HG02610 (cell line): Measurements from ENCODE around the gene ADAM10.
"Not testable (repeated sequence)": the region's sequence is repeated elsewhere in the genome, so short reads cannot be mapped to it uniquely, and the experiment has no call there.

Source experiments
- ATAC-seq: cut with Tn5 transposase; IDR thresholded peaks from one replicate; pipeline ENCODE4 v1.9.1; 2021; ENCODE audit warnings: mild to moderate bottlenecking, moderate library complexity; ENCODE audit not compliant: unreplicated experiment

ADAM10 gene

GRCh38 chr15:58622877-58623276, 126.6 kb downstream of the ADAM10 start:
- no peak for ATAC-seq

DNA sequence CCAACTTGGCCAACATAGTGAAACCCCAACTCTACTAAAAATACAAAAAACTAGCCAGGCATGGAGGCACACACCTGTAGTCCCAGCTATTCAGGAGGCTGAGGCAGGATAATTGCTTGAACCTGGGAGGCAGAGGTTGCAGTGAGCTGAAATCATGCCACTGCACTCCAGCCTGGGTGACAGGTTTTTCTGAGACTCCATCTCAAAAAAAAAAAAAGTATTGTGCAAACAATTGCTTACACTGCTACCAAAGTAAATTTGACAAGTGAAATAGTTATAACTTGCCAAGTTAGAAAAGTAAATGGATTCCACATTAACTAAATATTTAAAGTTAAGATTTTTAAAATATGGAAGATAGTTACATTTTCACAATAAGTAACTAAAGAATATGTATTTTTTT, 129.2 kb downstream of the ADAM10 start:
- ATAC-seq, result not testable (repeated sequence)

- no peak for ATAC-seq
Observed at GRCh38 chr15:58616171-58616570, 133.3 kb downstream of the ADAM10 start.

GRCh38 chr15:58611731-58612676, 137.5 kb downstream of the ADAM10 start:
- ATAC-seq, result no peak

GRCh38 chr15:58608711-58609110, 140.8 kb downstream of the ADAM10 start:
- ATAC-seq, result no peak

DNA sequence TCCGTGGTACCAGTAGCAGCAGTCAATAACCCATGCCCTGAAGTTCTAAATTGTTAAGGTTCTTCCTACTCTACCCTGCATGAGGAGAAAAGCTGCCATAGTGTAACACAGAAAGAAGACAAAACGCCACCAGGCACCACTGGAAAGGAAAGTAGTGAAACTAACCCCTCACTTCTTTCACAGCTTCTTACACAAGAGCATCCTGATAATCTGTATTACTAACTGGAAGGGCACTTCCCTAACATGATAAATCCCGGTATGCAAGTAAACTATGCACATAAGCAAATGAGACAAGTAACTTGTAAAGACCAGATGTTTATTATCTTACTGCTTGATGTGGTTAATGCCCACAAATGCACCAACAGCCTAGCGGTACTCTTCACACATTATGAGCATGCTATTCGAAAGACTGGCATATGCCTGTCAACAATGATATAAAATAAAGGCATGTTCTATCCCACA, 141.3 kb downstream of the ADAM10 start:
- no peak for ATAC-seq

DNA sequence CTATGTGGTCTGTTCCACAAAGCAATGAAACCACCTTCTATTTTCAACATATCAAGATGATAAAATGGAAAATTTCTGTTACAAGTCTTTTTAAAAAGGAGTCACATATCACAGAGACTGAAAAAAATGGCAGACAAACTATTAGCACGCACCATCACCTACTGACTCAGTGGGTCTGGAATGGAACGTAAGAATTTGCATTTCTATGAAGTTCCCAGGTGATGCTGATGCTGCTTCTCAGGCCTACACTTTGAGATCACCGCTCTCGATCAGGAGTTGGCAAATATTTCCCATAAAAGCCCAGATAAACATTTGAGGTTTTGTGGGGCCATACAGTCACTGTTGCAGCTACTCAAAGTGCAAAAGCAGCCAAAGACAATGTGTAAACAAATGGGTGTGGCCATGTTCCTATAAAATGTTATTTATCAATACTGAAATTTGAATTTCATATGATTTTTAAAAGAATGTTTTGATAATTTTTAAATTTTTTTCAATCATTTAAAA, 142.9 kb downstream of the ADAM10 start:
- no peak for ATAC-seq

GRCh38 chr15:58605931-58606530, 143.5 kb downstream of the ADAM10 start:
- ATAC-seq, result no peak

DNA sequence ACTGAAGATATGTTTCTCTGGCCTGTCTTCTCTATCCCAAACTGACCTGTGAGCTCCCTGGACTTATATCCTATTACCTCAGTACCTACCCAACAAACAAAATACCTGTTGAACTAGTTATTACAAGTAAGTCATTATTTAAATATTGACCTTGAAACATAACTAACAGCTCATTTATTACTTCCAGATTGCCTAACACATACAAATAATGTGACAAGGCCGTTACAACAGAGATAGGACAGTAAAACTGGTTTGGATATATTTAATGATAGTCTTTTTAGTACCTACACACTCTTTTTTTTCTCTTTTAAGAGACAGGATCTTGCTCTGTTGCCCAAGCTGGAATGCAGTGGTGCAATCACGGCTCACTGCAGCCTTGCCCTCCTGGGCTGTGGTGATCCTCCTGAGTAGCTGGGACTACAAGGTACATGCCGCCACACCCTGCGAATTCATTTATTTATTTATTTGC, 145.0 kb downstream of the ADAM10 start:
- ATAC-seq, result no peak

DNA sequence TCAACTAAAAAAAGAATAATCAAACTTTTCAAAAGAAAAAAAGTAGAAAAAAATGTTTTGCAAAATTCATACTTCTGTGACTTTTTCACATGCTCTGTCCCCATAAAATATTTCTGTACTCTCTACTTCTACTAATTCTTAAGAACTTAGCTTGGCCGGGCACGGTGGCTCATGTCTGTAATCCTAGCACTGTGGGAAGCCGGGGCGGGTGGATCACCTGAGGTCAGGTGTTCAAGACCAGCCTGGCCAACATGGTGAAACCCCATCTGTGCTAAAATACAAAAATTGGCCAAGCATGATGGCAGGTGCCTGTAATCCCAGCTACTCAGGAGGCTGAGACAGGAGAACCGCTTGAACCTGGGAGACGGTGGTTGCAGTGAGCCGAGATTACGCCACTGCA, 145.6 kb downstream of the ADAM10 start:
- not testable (repeated sequence) for ATAC-seq

DNA sequence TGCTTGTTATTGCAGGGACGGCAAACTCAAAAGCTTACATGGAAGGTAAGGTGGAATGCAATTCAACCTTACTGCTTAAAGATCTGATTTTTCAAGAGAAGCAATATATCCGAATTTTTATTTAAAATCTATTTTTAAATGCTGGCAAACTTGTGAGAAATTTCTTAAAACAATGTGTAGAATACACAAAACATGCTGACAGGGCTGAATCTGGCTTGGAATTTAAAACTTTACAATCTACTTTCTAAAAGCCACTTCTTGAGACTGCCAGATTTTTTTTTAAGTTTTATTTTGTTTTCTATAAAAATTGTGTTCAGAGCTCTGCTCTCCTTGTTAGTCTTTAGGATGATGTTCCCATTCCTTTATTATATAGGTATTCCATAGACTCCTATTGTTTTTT, 146.7 kb downstream of the ADAM10 start:
- no peak for ATAC-seq

DNA sequence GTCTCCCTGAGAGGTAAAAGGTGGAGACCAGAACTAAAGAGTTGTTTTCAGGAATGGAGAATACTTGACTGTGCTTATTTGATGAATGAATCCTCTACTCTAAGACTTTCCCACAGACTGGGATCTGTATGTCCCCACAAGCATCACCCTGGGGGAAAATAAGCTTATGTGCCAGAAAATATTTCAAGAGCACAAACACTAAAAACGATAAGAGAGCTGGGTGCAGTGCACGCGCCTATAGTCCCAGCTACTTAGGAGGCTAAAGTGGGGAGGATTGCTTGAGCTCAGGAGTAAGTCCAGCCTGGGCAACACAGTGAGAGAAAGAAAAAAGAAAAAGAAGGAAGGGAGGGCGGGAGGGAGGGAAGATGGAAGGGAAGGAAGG, 150.7 kb downstream of the ADAM10 start:
- ATAC-seq, result no peak

DNA sequence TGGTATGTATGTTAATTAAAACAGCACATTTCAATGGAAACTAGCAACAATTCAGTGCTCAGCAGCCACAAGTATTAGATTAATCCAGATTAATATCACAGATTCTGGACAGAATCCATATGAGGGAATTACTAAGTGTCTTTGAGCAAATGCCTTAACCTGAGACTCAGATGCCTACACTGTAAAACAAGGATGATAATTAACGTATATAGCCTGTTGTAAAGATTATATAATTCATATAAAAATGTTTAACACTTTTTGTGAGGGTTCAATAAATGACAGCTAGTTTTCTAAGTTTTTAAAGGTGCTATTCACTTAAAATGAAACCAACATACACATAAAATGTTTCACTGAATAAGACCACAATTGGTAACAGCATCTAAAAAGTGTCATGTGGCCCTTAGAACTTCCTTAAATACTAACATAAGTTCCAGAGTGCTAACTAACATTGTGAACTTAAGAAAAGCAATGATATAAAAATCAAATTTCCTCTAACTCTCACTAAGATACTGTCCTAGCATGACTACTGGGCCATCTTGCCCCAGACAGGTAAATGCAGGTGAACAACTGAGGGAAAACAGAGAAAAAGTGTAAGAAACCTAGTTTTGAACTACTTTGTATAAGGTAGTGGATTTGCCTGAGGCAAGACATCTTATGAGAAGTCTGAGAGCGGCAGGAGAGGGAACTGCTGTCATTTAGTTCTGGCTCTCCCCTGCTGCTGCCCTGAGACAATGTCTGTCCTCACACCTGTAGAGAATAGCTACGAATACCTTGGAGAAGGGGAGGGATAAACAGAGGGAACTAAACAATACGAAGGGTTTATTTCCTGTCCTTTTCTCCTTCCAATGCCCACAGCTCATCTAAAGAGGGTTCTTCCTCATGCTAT, 151.3 kb downstream of the ADAM10 start:
- no peak for ATAC-seq

- ATAC-seq, result no peak
Observed at GRCh38 chr15:58595516-58596263, 153.8 kb downstream of the ADAM10 start.

DNA sequence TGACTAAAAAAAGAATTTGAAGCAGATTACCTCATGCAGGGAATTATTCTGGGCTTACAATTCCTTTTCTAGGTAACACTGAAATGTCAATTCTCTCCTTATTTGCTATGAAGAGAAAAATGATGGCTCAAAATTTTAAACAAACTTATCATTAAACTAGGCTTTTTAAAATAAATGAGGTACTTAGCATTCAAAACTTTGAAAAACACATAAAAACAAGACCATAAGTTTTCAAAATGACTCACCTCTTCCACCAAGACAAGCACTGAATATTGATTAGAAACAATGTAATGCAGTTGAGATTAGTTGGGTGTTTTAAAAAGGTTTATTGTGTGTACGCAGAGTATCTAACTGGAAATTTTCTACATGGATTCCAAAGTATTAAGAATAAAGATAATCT, 154.6 kb downstream of the ADAM10 start:
- ATAC-seq, result no peak

- no peak for ATAC-seq
Observed at GRCh38 chr15:58593870-58594269, 155.6 kb downstream of the ADAM10 start.

DNA sequence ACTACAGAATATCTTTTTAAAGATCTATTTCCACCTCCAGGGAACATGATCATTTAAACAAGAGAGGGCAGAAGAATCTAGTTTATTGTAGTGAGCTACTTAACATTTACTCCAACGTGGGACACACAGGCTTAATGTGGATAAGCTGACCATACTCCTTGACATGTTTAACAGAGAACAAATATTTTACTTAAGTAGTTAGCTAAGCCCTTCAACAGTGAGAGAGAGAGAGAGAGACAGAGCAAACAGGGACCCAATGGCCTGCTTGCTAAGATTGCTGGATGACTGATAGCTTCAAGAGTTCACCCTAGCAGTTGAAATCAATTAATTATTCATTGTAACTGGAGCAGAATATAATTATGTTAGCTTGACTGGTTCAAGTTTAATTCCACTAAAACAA, 158.6 kb downstream of the ADAM10 start:
- ATAC-seq, result no peak

- ATAC-seq, result no peak
Observed at GRCh38 chr15:58590236-58590635, 159.3 kb downstream of the ADAM10 start.

DNA sequence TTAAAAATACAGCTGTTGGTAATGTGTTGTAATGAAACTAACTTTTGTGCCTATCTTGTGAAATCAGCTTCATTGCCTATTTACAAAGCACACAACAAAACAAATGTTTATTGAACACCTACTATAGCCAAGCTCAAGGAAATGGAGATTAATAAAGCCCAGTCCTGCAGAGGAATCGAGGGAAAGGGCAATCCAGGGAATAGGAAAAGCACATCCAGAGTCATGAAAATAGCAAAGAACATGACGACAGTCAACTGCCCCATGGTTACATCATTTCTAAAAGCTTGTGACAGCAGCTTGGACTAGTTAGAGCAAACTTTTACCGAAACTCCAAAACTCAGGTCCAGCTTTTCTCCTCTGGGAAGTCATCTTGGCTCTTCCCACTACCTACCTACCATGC, 160.5 kb downstream of the ADAM10 start:
- no peak for ATAC-seq

- no peak for ATAC-seq
Observed at GRCh38 chr15:58588096-58588495, 161.4 kb downstream of the ADAM10 start.
